Erythroblast (primary cell): ENCODE measurements around the gene ITPR2.

Experiments
- GATA1 ChIP-seq: IDR thresholded peaks from 2 replicates; pipeline ENCODE4 v1.6.1; 2011; ENCODE audit warnings: low read depth, mild to moderate bottlenecking, control low read depth, low read length, moderate library complexity
- POLR2A ChIP-seq: IDR thresholded peaks from 2 replicates; pipeline ENCODE4 v1.6.1; 2011; ENCODE audit warnings: mild to moderate bottlenecking, low read length

DNA sequence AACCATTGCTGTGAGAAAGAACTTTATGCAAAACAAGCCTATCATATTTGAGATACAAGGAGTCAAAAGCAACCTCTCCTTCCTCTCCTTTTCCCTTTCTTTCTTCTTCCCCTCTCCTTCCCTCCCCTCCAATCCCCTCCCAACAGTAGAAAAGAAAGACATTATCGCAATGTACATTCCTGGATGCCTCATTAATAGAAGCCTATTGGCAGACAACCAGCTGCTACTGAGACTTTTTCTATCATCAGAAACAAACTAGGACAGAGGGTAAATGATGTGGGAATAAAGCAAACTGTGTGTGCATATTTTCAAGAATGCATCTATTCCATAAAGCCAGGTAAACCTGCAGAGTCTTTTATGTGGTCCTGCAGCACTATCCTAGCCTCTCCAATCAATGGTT, 237.2 kb downstream of the ITPR2 start:
- TF ChIP-seq POLR2A, result no peak
- TF ChIP-seq GATA1, result no peak
